ENCODE data around the gene NUDT4.

The NUDT4 gene

DNA sequence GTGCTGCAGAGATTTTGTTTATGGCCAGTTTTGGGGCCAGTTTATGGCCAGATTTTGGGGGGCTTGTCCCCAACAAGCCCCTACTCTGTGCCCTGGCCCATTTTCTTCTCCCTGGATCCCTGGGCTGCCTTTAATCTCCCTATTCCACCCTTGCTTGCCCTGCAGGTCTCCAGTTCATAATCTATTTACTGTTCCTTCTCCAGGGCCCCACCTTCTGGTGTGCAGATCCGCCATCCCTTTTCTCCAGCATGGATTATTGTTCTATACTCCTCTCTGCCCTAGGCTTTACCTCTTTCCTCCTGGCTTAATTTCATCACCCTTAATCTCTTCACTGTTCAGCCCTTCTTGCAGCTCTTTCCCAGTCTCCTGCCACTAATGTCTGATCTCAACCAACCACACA, 26.0 kb upstream of the NUDT4 start:
- Histone ChIP-seq H3K4me1 (ENCODE audit: control insufficient read depth in 1 of 2, insufficient read depth in 2 of 2, low read length in 2 of 2) (no peaks in the 10 kb centered on the region), H3K27me3 (ENCODE audit: low read depth, low read length) (no peaks in the 10 kb centered on the region), H3K4me3 (ENCODE audit: low read depth in 1 of 2, low read length in 2 of 2) (no peak overlapping the region), H3K9me3 (ENCODE audit: control insufficient read depth in 1 of 2, low read length in 2 of 2) (no peaks in the 10 kb centered on the region), H3K27ac (ENCODE audit: low read length) (no peak overlapping the region), H3K36me3 (ENCODE audit: control insufficient read depth in 1 of 2, insufficient read depth in 2 of 2, low read length in 2 of 2) (no peaks in the 10 kb centered on the region)

- Histone ChIP-seq H3K27ac (ENCODE audit: low read length) (no peak overlapping the region), H3K36me3 (ENCODE audit: control insufficient read depth in 1 of 2, insufficient read depth in 2 of 2, low read length in 2 of 2) (no peaks in the 10 kb centered on the region), H3K9me3 (ENCODE audit: control insufficient read depth in 1 of 2, low read length in 2 of 2) (no peaks in the 10 kb centered on the region), H3K27me3 (ENCODE audit: low read depth, low read length) (no peaks in the 10 kb centered on the region), H3K4me1 (ENCODE audit: control insufficient read depth in 1 of 2, insufficient read depth in 2 of 2, low read length in 2 of 2) (no peaks in the 10 kb centered on the region), H3K4me3 (ENCODE audit: low read depth in 1 of 2, low read length in 2 of 2) (no peak overlapping the region)
These were observed 25.4 kb upstream of the NUDT4 start for GRCh38 chr12:93352321-93352720.

DNA sequence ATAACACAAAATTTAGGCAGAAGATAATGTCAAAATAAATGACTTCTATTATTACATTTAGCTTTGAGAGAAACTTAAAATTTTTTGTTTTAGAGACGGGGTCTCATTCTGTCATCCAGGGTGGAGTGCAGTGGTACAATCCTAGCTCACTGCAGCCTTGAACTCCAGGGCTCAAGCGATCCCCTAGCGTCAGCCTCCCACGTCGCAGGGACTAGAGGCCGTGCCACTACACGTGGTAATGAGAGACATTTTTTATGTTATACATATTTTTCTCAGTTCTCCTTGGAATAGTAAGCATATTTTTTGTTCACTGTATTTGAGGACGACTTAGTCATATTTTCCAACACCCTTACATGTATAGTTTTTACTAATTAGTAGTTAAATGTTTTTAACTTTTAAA, 21.5 kb upstream of the NUDT4 start:
- Histone ChIP-seq H3K36me3 (ENCODE audit: control insufficient read depth in 1 of 2, insufficient read depth in 2 of 2, low read length in 2 of 2) (no peaks in the 10 kb centered on the region), H3K9me3 (ENCODE audit: control insufficient read depth in 1 of 2, low read length in 2 of 2) (no peaks in the 10 kb centered on the region), H3K27me3 (ENCODE audit: low read depth, low read length) (no peaks in the 10 kb centered on the region), H3K4me1 (ENCODE audit: control insufficient read depth in 1 of 2, insufficient read depth in 2 of 2, low read length in 2 of 2) (no peaks in the 10 kb centered on the region), H3K4me3 (ENCODE audit: low read depth in 1 of 2, low read length in 2 of 2) (no peak overlapping the region), H3K27ac (ENCODE audit: low read length) (no peak overlapping the region)

GRCh38 chr12:93358058-93358457, 19.7 kb upstream of the NUDT4 start:
- Histone ChIP-seq H3K36me3 (ENCODE audit: control insufficient read depth in 1 of 2, insufficient read depth in 2 of 2, low read length in 2 of 2) (no peaks in the 10 kb centered on the region), H3K4me1 (ENCODE audit: control insufficient read depth in 1 of 2, insufficient read depth in 2 of 2, low read length in 2 of 2) (no peaks in the 10 kb centered on the region), H3K27ac (ENCODE audit: low read length) (no peak overlapping the region), H3K4me3 (ENCODE audit: low read depth in 1 of 2, low read length in 2 of 2) (no peak overlapping the region), H3K27me3 (ENCODE audit: low read depth, low read length) (no peaks in the 10 kb centered on the region), H3K9me3 (ENCODE audit: control insufficient read depth in 1 of 2, low read length in 2 of 2) (no peaks in the 10 kb centered on the region)

GRCh38 chr12:93358821-93359220, 18.9 kb upstream of the NUDT4 start:
- Histone ChIP-seq H3K4me3 (ENCODE audit: low read depth in 1 of 2, low read length in 2 of 2) (no peak overlapping the region), H3K9me3 (ENCODE audit: control insufficient read depth in 1 of 2, low read length in 2 of 2) (no peaks in the 10 kb centered on the region), H3K4me1 (ENCODE audit: control insufficient read depth in 1 of 2, insufficient read depth in 2 of 2, low read length in 2 of 2) (no peaks in the 10 kb centered on the region), H3K27me3 (ENCODE audit: low read depth, low read length) (no peaks in the 10 kb centered on the region), H3K27ac (ENCODE audit: low read length) (no peak overlapping the region), H3K36me3 (ENCODE audit: control insufficient read depth in 1 of 2, insufficient read depth in 2 of 2, low read length in 2 of 2) (no peaks in the 10 kb centered on the region)

DNA sequence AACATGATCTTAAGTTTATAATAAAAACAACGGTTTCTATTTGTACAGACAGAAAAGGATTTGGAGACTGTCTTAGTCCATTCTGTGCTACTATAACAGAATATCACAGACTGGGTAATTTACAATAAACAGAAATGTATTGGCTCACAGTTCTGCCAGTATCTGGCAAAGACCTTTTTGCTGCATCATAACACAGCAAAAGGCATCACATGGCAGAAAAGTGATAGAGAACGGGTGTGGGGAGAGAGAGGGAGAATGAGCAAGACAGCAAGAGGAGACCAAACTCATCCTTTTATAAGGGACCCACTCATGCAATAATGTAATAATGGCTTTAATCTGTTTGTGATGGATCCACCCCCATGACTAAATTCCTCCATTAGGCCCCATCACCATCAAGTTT, 17.0 kb upstream of the NUDT4 start:
- no peak overlapping the region for H3K4me3 ChIP-seq (ENCODE audit: low read depth in 1 of 2, low read length in 2 of 2)
- H3K27ac ChIP-seq (ENCODE audit: low read length) = no peak overlapping the region
- H3K36me3 ChIP-seq (ENCODE audit: control insufficient read depth in 1 of 2, insufficient read depth in 2 of 2, low read length in 2 of 2) = no peaks in the 10 kb centered on the region
- H3K9me3 ChIP-seq (ENCODE audit: control insufficient read depth in 1 of 2, low read length in 2 of 2) = no peaks in the 10 kb centered on the region
- H3K27me3 ChIP-seq (ENCODE audit: low read depth, low read length) = no peaks in the 10 kb centered on the region
- no peaks in the 10 kb centered on the region for H3K4me1 ChIP-seq (ENCODE audit: control insufficient read depth in 1 of 2, insufficient read depth in 2 of 2, low read length in 2 of 2)

DNA sequence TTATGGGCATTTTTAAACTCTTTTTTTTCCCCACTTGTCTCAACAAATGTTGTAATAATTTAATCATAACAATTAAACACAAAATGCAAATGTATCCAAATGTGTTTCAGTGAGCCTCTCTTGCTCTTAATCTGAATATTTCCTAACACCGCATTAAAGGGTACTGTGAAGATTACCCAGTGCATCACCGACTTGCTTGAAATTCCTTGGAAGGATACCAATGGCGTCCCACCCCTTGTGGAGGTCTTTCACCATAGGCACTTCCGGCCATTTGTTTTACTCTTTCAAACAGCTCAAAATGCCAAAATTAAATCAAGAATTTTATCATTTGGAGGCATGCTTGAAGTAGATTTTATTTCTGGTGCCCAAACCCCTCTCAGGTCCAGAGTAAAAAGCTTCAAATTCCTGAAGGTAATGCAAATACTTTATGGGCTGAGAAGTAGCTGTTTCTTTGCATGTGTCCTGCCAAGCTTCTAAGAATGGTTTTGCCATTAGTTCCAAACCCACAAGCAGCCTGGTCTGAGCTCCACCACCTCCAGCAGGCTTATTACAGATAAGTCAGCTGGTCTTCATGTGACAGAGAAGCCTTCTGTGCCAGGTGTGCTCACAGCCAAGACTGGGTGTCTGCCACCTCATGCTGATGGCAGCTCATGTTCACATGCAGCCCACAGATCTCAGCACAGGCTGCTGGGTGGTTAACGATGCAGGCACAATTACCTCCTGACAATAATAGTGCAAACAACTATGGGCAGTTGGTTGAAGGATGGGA, 16.4 kb upstream of the NUDT4 start:
- Histone ChIP-seq H3K4me1 (ENCODE audit: control insufficient read depth in 1 of 2, insufficient read depth in 2 of 2, low read length in 2 of 2) (no peaks in the 10 kb centered on the region), H3K27ac (ENCODE audit: low read length) (no peak overlapping the region), H3K9me3 (ENCODE audit: control insufficient read depth in 1 of 2, low read length in 2 of 2) (no peaks in the 10 kb centered on the region), H3K4me3 (ENCODE audit: low read depth in 1 of 2, low read length in 2 of 2) (no peak overlapping the region), H3K36me3 (ENCODE audit: control insufficient read depth in 1 of 2, insufficient read depth in 2 of 2, low read length in 2 of 2) (no peaks in the 10 kb centered on the region), H3K27me3 (ENCODE audit: low read depth, low read length) (no peaks in the 10 kb centered on the region)

DNA sequence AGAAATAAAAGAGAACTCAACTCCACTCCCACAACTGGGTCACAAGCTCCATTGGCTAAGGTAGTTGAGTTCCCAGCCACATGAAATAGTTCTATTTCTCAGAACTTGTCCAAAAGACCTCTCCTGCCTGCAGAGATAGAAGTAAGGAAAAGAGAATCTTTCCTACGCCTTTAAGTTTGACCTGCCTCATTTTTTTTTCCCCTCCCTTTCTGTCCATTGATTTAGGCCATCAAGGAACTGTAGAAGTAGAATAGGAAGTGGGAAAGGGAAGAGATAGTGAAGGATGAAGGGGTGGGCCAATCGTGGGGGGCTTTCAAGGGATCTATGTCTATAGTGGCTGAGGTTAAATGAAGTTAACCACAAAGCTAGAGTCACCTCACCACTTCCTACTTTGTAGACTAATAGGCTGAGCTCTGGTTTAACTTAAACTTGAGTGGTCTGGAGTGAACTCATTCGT, 13.9 kb upstream of the NUDT4 start:
- no peaks in the 10 kb centered on the region for H3K27me3 ChIP-seq (ENCODE audit: low read depth, low read length)
- no peak overlapping the region for H3K4me3 ChIP-seq (ENCODE audit: low read depth in 1 of 2, low read length in 2 of 2)
- no peak overlapping the region for H3K27ac ChIP-seq (ENCODE audit: low read length)
- no peaks in the 10 kb centered on the region for H3K4me1 ChIP-seq (ENCODE audit: control insufficient read depth in 1 of 2, insufficient read depth in 2 of 2, low read length in 2 of 2)
- H3K9me3 ChIP-seq (ENCODE audit: control insufficient read depth in 1 of 2, low read length in 2 of 2) = no peaks in the 10 kb centered on the region
- H3K36me3 ChIP-seq (ENCODE audit: control insufficient read depth in 1 of 2, insufficient read depth in 2 of 2, low read length in 2 of 2) = no peaks in the 10 kb centered on the region

DNA sequence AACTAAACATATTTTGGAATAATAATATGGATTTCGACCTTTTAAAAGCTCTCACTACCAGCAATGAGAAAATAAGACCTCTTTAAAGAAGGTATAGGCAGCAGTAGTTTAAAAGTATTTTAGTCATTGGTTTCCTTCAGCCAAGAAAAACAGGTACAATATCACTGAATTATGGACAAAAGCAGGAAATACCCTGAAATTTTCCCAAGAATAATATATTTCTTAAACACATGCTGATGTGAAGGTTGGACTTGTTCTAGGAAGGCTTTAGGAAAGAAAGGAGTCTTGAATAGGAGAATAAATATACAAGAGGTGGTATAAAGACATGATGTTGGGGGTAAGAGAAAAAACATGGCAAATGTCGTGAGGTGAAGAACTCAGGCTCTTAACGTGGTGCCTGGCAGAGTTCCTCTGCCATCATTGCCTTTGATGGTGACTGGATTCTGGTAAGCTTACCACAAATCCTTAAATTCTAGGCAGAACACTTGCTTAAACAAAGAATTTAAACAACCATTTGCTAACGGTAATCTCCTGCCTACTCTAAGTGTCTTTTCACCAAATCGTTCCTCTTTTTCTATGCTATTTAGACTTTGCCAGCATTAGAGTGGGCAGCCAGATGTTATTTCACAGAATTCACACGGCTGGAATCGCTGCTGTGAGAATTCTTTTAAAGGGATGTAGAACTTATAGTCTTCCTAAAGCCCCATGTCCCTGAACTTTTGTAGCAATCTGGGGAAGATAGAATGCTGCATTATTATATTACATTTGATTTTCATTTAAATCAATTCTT, 11.9 kb upstream of the NUDT4 start:
- H3K27ac ChIP-seq (ENCODE audit: low read length) = no peak overlapping the region
- no peaks in the 10 kb centered on the region for H3K4me1 ChIP-seq (ENCODE audit: control insufficient read depth in 1 of 2, insufficient read depth in 2 of 2, low read length in 2 of 2)
- no peaks in the 10 kb centered on the region for H3K36me3 ChIP-seq (ENCODE audit: control insufficient read depth in 1 of 2, insufficient read depth in 2 of 2, low read length in 2 of 2)
- H3K9me3 ChIP-seq (ENCODE audit: control insufficient read depth in 1 of 2, low read length in 2 of 2) = no peaks in the 10 kb centered on the region
- no peak overlapping the region for H3K4me3 ChIP-seq (ENCODE audit: low read depth in 1 of 2, low read length in 2 of 2)
- H3K27me3 ChIP-seq (ENCODE audit: low read depth, low read length) = no peaks in the 10 kb centered on the region

- no peaks in the 10 kb centered on the region for H3K27me3 ChIP-seq (ENCODE audit: low read depth, low read length)
- H3K4me1 ChIP-seq (ENCODE audit: control insufficient read depth in 1 of 2, insufficient read depth in 2 of 2, low read length in 2 of 2) = no peaks in the 10 kb centered on the region
- no peak overlapping the region for H3K27ac ChIP-seq (ENCODE audit: low read length)
- no peaks in the 10 kb centered on the region for H3K9me3 ChIP-seq (ENCODE audit: control insufficient read depth in 1 of 2, low read length in 2 of 2)
- H3K36me3 ChIP-seq (ENCODE audit: control insufficient read depth in 1 of 2, insufficient read depth in 2 of 2, low read length in 2 of 2) = no peaks in the 10 kb centered on the region
- H3K4me3 ChIP-seq (ENCODE audit: low read depth in 1 of 2, low read length in 2 of 2) = no peak overlapping the region
These were observed 11.3 kb upstream of the NUDT4 start for GRCh38 chr12:93366422-93366821.

GRCh38 chr12:93368766-93369165, 9.0 kb upstream of the NUDT4 start:
- H3K9me3 ChIP-seq (ENCODE audit: control insufficient read depth in 1 of 2, low read length in 2 of 2) = no peaks in the 10 kb centered on the region
- no peaks in the 10 kb centered on the region for H3K36me3 ChIP-seq (ENCODE audit: control insufficient read depth in 1 of 2, insufficient read depth in 2 of 2, low read length in 2 of 2)
- H3K4me3 ChIP-seq (ENCODE audit: low read depth in 1 of 2, low read length in 2 of 2) = no peak overlapping the region
- no peaks in the 10 kb centered on the region for H3K4me1 ChIP-seq (ENCODE audit: control insufficient read depth in 1 of 2, insufficient read depth in 2 of 2, low read length in 2 of 2)
- H3K27me3 ChIP-seq (ENCODE audit: low read depth, low read length) = no peaks in the 10 kb centered on the region
- no peak overlapping the region for H3K27ac ChIP-seq (ENCODE audit: low read length)

Data from muscle layer of duodenum (tissue), 2 donors.